ENCODE measurements around the gene SSTR3.

SSTR3 gene

DNA sequence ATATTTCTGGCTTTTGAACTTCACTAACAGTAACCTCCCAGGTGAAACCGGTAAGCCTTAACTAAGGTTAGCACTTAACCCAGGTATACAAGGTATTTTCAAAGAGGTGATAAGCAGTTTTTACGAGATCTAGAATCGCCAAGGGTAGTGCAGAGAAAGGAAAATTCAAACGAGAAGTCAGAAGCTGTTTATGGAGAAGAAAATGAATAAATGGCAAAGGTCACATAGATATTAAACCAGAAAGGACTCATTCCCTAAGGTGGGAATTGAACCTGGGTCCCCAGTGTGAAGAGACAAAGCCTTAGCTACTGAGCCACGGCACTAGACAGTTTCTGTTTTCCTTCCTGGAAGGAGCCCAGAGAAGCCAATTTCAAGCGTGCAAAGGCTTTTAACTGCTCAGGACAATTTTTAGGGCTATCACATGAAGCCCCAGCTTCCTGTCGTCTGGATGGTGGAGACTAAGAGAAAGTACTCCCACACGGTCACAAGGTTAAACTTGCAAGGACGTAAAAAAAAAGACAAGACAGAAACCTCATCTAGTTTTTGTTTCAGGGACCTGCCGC lies 18.6 kb downstream of the SSTR3 start:
- H3K27ac ChIP-seq (ENCODE audit: low read depth, low read length), result no peak overlapping the region
- no peaks in the 10 kb centered on the region for H3K36me3 ChIP-seq (ENCODE audit: control insufficient read depth, low read length)
- H3K4me3 ChIP-seq (ENCODE audit: low read length), result no peak overlapping the region
- no peaks in the 10 kb centered on the region for H3K9me3 ChIP-seq (ENCODE audit: control insufficient read depth, insufficient read depth, low read length)
- 0 out of 2 replicates have a peak, but pooled peaks cover under 1% of the 10 kb centered on the region for H3K79me2 ChIP-seq (ENCODE audit: control insufficient read depth, low read length)
- no peak overlapping the region for H3K4me2 ChIP-seq (ENCODE audit: low read length)
- no peaks in the 10 kb centered on the region for H4K20me1 ChIP-seq (ENCODE audit: control insufficient read depth, insufficient read depth, low read depth, low read length)
- H3K4me1 ChIP-seq (ENCODE audit: control insufficient read depth, low read length), result peaks cover 5% of the 10 kb centered on the region
- TF ChIP-seq, protein P1, sequence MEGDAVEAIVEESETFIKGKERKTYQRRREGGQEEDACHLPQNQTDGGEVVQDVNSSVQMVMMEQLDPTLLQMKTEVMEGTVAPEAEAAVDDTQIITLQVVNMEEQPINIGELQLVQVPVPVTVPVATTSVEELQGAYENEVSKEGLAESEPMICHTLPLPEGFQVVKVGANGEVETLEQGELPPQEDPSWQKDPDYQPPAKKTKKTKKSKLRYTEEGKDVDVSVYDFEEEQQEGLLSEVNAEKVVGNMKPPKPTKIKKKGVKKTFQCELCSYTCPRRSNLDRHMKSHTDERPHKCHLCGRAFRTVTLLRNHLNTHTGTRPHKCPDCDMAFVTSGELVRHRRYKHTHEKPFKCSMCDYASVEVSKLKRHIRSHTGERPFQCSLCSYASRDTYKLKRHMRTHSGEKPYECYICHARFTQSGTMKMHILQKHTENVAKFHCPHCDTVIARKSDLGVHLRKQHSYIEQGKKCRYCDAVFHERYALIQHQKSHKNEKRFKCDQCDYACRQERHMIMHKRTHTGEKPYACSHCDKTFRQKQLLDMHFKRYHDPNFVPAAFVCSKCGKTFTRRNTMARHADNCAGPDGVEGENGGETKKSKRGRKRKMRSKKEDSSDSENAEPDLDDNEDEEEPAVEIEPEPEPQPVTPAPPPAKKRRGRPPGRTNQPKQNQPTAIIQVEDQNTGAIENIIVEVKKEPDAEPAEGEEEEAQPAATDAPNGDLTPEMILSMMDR (IDR thresholded peaks at IDR 0.05; ENCODE audit: low read depth, low read length, poor library complexity, severe bottlenecking), result no peak
- no peak for TF ChIP-seq EZH2phosphoT487 (IDR thresholded peaks at IDR 0.05; ENCODE audit: borderline replicate concordance, low read length)
- H3K27me3 ChIP-seq (ENCODE audit: control insufficient read depth, low read length), result peaks cover 11% of the 10 kb centered on the region
- H3K9me2 ChIP-seq (replicated peaks; ENCODE audit: control insufficient read depth, low read length), result no peaks in the 10 kb centered on the region
- H3F3A ChIP-seq (ENCODE audit: control insufficient read depth, insufficient read depth), result no peaks in the 10 kb centered on the region; the same call in 1 of the 2 replicates

DNA sequence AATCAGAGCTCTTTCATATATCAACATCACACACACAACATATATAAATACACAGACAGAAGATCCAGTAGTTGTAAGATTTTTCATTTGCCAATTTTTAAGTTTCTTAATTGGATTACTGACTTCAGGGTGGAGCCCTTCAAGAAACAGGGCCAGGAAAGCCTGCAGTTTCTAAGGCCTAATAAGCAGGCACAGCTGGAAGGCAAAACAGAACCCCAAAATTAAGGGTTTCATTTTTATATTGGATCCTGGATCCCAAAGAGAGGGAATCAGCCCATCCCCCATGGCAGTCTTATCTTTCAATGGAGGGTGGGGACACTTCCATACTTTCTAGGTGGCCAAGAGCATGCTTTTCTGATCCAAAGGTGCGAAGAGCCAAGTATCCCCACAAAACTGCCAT lies 19.5 kb downstream of the SSTR3 start:
- Histone ChIP-seq H3K4me1 (ENCODE audit: control insufficient read depth, low read length) (no peaks in the 10 kb centered on the region), H3K4me3 (ENCODE audit: low read length) (no peak overlapping the region), H3K79me2 (ENCODE audit: control insufficient read depth, low read length) (no peaks in the 10 kb centered on the region), H3K36me3 (ENCODE audit: control insufficient read depth, low read length) (no peaks in the 10 kb centered on the region), H3K27ac (ENCODE audit: low read depth, low read length) (no peak overlapping the region), H4K20me1 (ENCODE audit: control insufficient read depth, insufficient read depth, low read depth, low read length) (no peaks in the 10 kb centered on the region), H3K9me3 (ENCODE audit: control insufficient read depth, insufficient read depth, low read length) (no peaks in the 10 kb centered on the region), H3K4me2 (ENCODE audit: low read length) (no peak overlapping the region), H3F3A (ENCODE audit: control insufficient read depth, insufficient read depth) (no peaks in the 10 kb centered on the region), H3K27me3 (ENCODE audit: control insufficient read depth, low read length) (peaks cover 11% of the 10 kb centered on the region), H3K9me2 (replicated peaks; ENCODE audit: control insufficient read depth, low read length) (no peaks in the 10 kb centered on the region)
- TF ChIP-seq EZH2phosphoT487 (IDR thresholded peaks at IDR 0.05; ENCODE audit: borderline replicate concordance, low read length), result no peak
- TF ChIP-seq, protein P1 (IDR thresholded peaks at IDR 0.05; ENCODE audit: low read depth, low read length, poor library complexity, severe bottlenecking), result no peak

DNA sequence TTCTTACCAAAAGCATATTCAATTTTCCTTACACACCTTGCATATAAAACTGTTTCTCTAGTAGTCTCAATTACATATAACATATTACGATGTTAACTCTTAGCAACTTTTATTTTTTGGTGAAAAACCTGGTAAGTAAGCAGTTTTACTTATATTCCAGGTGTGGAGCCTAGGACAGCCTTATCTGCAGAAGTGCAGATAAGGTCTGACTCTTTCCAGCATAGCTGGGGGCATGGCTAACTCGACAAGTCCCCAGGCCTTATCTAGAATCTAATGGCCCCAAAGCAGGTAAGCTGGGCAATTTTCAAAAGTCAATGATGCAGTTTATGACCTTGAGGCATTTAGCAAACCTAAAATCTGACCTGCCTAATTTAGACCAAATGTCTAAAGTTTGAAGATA lies 20.1 kb downstream of the SSTR3 start:
- H3K9me3 ChIP-seq (ENCODE audit: control insufficient read depth, insufficient read depth, low read length), result no peaks in the 10 kb centered on the region
- H3K9me2 ChIP-seq (replicated peaks; ENCODE audit: control insufficient read depth, low read length), result no peaks in the 10 kb centered on the region
- H3K4me2 ChIP-seq (ENCODE audit: low read length), result no peak overlapping the region
- H3K27me3 ChIP-seq (ENCODE audit: control insufficient read depth, low read length), result peaks cover 11% of the 10 kb centered on the region
- no peaks in the 10 kb centered on the region for H3K36me3 ChIP-seq (ENCODE audit: control insufficient read depth, low read length)
- no peaks in the 10 kb centered on the region for H3F3A ChIP-seq (ENCODE audit: control insufficient read depth, insufficient read depth)
- H4K20me1 ChIP-seq (ENCODE audit: control insufficient read depth, insufficient read depth, low read depth, low read length), result no peaks in the 10 kb centered on the region
- H3K4me1 ChIP-seq (ENCODE audit: control insufficient read depth, low read length), result no peaks in the 10 kb centered on the region
- TF ChIP-seq EZH2phosphoT487 (IDR thresholded peaks at IDR 0.05; ENCODE audit: borderline replicate concordance, low read length), result no peak
- TF ChIP-seq, protein P1 (IDR thresholded peaks at IDR 0.05; ENCODE audit: low read depth, low read length, poor library complexity, severe bottlenecking), result no peak
- no peaks in the 10 kb centered on the region for H3K79me2 ChIP-seq (ENCODE audit: control insufficient read depth, low read length)
- no peak overlapping the region for H3K27ac ChIP-seq (ENCODE audit: low read depth, low read length)
- no peak overlapping the region for H3K4me3 ChIP-seq (ENCODE audit: low read length)

Measured in DOHH2 (cell line).